Stromal cell of bone marrow (primary cell): Measurements from ENCODE around the gene RELL1.

Experiments
- DNase-seq: peaks from one replicate; pipeline ENCODE4 v3.0.0-alpha.2; 2012; ENCODE audit warnings: low read depth

The RELL1 gene, protein sequence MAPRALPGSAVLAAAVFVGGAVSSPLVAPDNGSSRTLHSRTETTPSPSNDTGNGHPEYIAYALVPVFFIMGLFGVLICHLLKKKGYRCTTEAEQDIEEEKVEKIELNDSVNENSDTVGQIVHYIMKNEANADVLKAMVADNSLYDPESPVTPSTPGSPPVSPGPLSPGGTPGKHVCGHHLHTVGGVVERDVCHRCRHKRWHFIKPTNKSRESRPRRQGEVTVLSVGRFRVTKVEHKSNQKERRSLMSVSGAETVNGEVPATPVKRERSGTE

DNA sequence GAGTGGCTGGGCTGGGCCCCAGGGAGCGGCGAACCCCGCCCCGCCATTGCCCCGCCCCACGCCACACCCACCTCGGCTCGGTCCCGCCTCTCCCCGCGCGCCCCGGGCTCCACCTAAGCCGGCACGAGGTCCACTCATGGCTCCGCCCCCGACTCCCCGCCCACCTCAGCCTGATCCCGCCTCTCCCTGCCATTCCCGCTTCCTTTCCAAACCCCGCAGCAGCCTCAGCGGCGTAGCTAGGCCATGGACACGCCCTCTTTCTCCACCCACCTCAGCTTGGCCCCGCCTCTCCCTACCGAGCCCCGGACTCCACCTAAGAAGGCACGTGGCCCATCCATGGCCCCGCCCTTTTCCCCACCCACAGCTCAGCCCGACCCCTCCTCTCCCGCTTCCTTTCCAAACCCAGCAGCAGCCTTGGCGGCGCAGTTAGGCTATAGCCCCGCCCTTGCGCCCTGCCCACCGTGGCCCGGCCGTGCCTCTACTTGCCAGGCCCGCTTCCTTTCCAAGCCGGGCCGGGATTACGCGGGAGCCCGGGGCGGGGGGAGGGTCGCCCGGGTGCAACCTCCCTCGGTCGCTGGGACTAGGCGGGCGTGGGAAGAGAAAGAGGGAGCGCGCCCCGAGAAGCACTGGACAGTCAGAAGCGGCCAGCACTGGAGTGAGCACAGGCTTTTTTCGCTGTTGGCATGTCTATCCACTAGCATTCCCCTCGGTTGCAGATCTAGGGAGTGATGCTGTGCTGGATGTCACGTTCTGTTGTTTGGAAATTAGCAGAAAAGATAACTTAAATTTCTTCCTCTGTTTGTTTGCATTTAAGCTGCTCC lies at the start of gene RELL1:
Gene RELL1, minus strand, starts transcription at position 4 of the 821 bp plus-strand sequence. CDS start 89 bp downstream, outside the sequence.
- DNase-seq: peak; percentile 98

DNA sequence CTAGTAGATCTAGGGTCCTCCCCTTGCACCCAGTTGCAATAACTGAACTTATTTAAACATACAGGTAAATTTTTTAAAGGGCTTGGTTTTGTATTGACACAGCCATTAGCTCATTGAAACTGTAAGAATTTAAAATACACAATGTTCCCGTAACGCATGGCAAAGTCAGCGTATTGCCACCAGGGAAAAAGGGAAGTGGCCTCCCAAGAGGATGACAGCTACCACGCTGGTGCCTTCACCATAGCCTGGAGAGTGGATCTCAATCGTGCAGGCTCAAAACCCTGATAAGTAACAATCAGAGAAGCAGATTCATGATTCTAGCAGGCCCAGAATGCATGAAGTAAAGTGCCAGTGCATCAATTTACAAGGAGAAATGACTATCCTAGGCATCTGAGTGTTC lies 49.4 kb upstream of the RELL1 start:
- no peak for DNase-seq

DNA sequence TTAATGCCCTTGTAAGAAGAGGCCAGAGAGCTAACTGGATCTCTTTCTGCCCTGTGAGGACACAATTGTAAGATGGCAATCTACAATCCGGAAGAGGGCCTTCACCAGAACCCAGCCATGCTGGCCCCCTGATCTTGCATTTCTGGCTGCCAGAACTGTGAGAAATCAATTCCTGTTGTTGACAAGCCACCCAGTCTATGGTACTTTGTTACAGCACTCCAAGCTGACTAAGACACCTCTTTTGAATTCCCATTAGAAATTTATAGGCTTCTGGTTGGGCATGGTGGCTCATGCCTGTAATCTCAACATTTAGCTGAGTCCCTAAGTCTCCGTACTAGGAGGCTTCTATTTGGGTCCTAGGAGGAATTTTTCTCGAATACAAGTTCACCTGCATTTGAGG lies 48.8 kb upstream of the RELL1 start:
- no peak for DNase-seq

DNA sequence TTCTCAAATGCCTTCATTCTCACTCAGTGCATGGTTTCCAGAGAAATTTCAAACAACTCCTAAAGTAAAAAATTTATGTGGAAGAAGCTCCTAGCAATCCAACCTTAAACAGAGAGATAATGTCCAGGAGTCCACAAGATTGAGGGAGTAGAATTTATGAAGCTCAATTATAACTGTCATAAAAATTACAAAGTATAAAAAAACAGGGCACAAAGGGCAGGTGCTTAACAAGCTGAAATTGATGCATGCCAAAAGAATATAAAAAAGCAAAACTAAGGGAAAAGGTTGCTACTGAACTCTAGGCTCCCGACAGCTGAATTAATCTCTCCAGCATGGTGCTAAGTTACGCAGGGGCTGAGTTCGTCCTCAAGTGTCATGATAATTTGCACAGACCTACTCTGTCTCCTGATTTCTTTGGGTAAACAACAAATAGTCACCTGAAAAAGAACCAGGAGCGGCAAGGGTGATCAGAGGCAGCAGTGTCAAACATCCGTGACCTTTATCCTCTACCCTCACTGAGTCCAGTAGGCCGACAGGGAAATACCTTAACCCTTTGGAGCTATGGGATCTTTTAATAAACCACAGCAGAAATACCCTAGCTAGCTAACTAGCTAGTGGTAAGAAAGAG lies 47.2 kb upstream of the RELL1 start:
- no peak for DNase-seq

DNA sequence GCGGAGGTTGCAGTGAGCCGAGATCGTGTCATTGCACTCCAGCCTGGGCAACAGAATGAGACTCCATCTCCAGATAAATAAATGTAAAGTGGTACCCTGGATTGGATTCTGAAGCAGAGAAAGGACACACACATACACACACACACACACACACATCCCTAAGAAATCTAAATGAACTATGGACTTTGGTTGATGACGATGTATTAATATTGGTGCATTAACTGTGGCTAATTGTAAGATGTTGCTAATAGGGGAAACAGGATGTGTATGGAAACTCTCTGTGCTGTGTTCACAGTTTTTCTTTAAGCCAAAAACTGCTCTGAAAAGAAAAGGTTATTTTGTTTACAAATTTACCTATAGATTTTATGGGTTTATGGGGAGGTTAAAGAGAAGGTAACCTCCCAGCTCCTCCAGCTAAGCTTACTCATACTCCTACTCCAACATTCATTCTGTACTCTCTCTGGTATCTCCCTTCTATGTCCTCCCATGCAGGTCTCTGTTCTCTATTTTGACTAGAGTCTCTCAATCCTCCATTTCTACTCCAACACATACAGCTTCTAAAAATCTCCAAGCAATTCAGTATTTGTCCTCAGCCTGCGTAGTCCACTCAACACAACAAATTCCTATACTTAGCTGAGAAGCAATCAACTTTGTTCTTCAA lies 46.5 kb upstream of the RELL1 start:
- no peak for DNase-seq

DNA sequence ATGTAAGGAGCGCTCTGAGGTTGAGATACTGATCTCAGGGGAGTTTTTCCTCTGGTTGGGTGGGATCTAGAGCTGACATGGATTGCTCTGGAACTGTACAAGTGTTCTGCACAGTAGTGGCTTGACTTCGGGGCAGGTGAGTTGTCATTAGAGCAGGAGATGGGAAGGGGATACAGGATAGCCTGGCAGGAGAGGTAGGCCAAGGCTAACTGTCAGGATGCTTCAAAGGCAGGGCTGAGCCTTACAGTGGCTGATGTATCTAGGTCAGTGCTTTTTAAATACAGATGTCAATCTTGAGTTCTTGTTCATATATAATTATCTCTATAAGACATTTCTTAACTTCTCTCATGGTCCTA lies 43.5 kb upstream of the RELL1 start:
- DNase-seq: no peak

DNA sequence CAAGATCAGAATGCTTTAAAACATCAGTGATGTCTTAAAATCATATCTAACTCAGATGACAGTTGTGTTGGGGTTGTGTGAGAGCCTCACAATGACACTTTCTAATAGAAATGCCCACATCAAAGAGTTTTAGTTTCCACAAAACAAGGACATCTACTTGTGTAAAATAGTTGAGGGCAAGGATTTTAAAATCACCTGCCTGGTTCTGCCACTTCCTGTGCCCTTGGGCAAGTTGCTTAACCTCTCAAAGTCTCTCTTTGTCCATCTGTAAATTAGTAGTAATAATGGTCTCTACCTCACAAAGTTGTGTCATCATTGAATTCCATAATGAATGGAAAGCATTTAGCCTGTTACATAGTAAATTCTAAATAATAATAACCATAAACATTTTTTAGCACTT lies 41.9 kb upstream of the RELL1 start:
- DNase-seq: no peak

DNA sequence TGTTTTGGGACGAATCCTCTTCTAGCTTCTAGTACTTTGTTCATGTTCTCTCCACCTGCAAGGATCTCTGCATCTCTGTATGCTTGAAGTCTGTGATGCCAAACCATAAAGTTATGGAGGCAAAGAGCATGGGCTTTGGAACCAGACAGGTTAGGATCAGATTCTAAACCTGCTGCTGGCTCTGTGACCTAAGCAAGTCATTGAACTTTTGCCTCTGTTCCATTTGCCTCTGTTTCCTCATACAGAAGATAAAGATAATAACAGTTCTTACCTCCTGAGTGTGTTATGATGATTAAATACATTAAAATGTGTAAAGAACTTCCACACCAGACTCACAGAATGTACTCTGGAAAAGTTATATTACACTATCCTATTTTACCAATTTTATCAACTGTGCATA lies 41.5 kb upstream of the RELL1 start:
- DNase-seq: no peak

DNA sequence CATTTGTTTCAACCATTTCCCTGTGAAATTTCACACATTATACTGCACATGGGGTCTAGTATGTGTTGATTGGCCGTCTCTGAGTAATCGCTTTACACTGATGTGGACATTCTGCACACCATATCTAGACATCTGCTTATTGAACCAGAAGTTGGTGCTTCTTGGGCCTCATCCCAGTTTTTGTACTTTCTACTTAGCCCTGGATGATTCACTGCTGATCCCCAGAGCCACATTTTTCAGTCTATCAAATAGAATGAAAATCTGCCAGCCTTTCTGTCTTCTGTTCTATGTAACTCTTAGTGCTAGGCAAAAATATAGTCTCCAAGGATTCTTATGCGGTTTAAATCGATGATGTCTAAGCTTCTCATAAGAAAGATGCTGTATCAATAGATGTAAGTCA lies 40.5 kb upstream of the RELL1 start:
- peak; percentile 43 for DNase-seq

DNA sequence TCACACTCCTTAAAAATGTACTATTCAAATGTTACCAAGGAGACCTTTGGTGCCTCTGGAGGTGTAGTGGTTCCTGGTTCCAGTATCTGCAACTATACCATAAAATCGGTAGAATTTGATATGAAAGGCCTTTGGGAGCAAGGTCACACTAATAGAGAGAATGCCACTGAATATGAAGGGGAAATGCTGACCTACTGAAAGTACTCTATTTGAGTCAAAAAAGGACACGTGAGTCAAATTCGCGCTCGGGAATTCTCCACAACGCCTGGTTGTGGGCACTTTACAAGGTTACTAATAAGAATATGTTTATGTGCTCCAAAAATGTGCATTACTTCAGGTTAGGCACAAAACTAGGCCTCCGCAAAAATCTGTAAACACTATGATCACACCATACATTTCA lies 39.5 kb upstream of the RELL1 start:
- DNase-seq: no peak

DNA sequence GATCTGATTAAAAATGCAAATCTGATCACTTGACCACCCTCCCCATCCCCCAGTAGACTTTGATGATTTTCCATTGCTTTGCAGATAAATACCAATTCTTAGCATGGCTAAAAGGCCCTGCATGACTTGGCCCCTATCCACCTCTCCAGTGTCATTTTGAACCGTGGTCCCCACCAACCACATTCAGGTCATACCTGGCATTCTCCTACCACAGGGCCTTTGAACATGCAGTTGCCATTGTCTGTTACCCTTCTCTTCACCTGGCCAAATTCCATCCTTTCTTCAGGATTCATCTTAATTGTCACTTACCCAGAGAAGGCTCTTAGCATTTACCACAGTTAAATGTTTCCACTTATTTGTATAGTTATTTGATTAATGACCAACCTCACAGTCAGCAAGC lies 36.9 kb upstream of the RELL1 start:
- no peak for DNase-seq

DNA sequence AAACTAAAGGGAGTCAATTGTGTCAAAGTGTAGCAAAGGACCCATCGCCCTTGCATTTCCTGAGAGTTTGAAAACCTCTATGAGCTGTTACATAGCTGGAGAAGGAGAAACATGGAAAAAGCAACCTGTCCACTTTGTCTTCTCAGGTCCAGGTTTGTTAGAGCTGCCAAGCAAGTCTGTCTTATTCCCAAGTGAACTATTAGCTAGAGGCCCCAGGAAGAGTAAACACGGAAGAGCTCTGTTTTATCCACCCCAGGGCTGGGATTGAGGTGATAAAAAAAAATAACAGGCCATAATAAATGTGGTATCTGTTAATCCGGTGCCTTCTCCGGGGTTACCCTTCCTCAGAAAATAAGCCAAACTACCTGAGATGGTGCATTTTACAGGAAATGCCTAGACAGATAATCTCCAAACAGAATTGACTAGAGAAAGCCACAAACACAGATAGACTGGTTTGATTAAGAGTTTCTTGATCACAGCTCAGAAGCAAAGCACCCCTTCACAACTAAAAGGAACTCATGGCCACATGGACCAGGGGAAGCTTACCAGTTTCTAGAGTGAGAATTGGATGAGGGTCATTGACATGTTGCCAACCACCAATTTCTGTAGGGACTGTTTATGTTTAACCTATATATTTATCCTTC lies 35.9 kb upstream of the RELL1 start:
- DNase-seq: no peak

DNA sequence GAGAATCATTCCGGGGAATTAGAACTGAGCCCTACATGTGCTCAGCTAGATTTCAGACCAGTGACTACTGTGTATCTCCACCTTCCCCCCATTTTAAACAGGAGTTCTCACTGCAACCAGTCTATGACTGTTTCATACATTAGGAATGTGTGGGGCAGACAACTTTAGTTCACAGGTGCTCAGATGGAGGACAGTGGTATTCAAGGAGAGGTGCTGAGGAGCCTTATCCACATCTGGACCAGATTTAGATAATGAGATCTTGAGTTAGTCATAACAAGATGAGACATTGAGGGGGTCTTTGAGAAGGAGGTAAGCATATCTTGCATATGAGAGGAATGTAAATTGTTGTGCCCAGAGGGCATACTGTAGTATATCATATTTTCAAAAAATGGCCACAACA lies 32.8 kb upstream of the RELL1 start:
- DNase-seq: no peak

DNA sequence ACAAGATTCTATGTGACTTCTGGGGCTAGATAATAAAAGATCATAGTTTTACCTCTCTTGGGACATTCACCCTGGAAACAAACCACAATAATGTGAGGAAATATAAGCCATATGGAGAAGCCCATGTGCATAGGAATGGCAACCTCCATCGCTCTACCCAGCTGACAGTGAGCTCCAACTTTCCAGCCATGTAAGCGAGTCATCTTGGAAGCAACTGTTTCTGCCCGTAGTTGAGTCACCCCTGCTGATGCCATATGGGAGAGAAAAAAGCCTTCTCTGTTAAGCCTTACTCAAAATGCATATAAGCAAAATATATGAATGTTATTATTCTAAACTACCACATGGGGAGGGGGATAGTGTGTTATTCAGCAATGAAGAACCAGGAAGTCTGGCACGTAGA lies 31.4 kb upstream of the RELL1 start:
- DNase-seq: peak; percentile 77

DNA sequence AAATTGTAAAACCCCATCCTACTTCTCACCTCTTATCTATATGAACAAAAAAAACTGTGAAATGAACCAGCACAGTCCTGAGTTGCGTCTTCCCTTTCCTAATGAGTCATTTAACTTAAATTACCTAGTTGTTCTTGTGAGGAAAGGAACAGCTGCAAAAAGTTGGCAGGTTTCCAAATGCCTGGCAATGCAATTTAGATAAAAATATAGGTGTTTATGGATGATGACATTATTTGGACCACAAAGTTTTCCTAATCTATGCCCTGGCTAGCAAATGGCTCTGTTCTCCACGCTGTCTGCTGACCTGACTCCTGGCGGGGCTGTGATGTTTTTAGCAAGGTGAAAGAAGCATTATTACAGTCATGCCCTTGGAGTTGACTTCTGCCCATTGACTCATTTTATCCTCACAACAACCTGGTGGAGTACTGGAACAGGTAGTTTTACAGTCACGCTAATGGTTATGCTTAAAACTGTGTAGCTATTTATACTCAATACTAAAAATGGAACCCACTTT lies 29.8 kb upstream of the RELL1 start:
- DNase-seq: no peak

DNA sequence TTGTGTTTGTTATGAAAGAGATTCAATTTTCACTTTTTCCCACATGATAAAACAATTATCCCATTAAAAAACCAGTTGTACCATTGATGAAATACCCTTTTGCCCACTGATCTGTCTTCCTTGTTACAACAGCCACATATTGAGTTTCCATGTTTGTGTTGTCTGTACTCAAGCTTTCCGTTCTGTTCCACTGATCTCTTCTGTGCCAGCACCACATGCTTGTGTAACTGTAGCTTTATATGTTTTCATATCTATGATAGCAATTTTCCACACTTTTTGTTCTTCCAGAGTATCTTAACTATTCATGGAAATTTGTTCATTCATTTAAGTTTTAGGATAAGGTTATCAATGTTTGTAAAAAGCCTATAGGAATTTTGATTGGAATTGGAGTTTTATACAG lies 24.3 kb upstream of the RELL1 start:
- DNase-seq: no peak

DNA sequence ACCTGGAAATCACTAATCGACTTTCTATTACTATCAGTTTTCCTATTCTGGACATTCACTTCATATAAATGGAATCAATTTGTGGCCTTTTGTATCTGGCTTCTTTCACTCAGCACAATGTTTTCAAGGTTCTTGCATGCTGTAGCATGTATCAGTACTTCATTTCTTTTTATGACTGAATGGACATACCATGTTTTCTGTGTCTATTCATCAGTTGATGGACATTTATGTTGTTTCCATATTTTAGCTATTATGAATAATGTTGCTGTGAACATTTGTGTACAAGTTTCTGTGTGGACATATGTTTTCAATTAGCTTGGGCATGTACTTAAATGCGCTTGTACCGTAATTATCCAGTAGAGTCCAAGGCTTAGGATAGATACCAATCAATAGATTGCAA lies 19.9 kb upstream of the RELL1 start:
- no peak for DNase-seq

DNA sequence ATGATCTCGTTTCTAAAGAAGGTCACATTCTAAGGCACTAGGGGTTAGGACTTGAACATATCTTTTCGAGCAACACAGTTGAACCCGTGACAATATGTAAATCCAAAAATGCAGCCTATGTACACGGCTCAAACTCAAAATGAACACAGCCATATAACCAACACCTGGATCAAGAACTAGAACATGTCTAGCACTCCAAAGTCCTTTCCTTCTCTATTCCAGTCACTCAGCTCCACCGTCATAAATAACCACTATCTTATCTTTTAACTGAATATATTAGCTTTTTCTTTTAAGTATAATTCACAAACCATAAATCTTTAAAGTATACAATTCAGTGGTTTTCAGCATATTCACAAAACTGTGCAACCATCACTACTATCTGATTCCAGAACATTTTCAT lies 19.4 kb upstream of the RELL1 start:
- no peak for DNase-seq

DNA sequence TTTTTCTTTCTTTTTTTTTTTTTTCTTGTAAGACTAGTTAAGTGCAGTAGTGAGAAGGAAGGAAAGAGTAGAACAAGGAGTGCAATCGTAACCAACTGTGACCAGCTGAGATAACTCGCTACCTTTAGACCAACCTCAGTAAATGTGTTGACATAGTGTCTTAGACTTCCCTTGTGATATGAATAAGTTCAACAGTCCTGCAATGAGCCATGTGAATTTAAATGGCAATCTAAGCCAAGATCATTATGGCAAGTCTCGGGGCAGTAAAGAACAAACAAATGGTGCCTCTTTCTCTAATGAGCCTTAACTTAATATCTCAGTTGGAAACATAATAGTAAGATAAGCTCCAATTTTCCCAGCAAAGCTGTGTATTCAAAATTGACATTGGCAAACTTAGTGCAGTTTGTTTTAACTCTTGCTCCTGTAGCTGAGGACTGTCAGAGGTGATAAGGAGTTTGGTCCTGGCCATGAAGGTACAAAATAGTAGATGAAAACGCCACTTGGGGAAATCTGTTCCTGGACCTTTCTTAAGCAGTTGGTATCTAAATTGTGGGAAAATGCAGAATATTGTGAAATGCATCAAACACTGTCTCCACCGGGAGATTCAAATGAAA lies 13.8 kb upstream of the RELL1 start:
- no peak for DNase-seq

DNA sequence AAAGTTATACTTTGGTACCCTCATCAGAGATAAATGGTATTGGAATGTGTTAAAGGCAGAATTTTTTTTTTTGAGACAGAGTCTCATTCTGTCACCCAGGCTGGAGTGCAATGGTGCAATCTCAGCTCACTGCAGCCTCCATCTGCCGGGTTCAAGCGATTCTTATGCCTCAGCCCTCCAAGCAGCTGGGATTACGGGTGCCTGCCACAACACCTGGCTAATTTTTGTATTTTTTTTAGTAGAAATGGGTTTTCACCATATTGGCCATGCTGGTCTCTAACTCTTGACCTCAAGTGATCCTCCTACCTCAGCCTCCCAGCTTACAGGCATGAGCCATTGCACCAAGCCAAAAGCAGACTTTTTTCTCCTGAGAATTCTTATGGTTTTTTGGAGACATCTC lies 11.4 kb upstream of the RELL1 start:
- no peak for DNase-seq

DNA sequence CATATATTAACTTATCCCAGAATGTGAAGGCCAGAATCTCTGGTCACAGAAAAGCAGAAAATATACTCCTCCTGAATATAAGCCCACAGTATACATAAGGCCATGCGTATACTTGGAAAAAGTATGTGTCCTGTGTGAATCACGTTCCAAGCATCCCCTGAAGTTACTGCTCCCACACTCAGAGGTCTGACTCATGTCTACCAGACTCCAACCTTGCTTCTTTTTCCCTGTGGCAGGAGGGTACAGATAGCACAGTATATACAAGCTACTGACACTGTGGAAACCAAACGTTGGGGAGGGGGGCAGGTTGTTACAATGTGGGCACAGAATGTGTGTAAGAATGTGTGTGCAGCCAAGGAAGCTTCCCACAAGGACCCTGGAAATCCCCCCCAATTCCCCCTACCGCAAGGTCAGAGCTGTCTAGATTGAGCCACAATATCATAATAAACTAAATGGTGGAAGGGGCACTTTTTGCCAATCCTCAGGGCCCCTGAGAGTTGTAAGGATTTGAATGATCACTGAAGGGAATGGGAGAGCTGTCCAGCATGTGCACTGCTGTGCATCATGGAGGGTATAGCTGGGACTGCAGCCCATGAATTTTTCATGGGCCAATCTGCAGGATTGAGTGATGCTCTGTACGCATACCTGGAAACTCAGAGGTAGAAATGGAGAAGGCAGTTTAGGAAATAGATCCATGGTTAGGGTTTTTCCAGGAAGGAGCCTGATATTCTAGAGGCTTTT lies 7.4 kb upstream of the RELL1 start:
- DNase-seq: peak; percentile 21
